HG02885 (cell line): ENCODE measurements around the gene USP38.
"Not testable (repeated sequence)": the region's sequence is repeated elsewhere in the genome, so short reads cannot be mapped to it uniquely, and the experiment has no call there.

ENCODE experiments used
- ATAC-seq: cut with Tn5 transposase; IDR thresholded peaks from one replicate; pipeline ENCODE4 v1.9.1; 2021; ENCODE audit warnings: mild to moderate bottlenecking; ENCODE audit not compliant: unreplicated experiment, poor library complexity

USP38 gene

DNA sequence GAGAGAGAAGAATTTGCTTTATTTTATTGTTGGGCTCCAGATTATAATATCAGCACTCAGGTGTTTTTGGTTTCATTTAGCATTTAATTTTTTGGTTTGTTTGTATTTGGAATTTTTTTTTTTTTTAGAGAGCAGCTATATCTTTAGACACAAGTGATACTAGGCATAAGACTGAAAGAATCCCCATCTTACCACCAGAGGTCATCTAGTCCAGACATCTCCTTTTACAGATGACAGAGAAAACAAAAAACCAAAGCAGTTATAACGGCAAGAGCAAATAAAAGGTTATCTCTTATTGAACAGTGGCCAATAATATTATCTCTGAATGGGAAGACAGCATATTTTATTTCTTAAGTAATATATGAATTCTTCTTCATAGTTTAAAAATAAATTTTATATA lies 22.8 kb downstream of the USP38 start:
- ATAC-seq = no peak

DNA sequence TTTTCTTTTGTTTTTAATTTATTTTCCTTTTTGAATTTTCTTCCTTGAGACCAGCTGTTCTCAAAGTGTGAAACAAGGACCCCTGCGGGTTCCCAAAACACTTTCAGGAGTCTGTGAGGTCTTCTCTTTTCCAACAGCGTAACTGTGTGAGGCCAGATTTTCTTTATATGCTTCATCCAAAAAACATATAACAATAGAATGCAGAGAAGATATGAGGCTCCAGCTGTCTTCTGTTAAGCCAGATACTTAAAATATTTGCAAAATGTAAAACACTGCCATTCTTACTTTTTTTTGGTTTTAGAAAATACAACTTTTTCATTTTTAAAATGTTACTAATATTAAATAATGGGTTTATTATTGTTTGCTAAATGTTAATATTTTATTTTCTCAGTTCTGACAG lies 27.8 kb downstream of the USP38 start:
- ATAC-seq = no peak

- ATAC-seq = no peak
Observed at GRCh38 chr4:143215873-143216272, 31.2 kb downstream of the USP38 start.

GRCh38 chr4:143224255-143224654 lies 39.5 kb downstream of the USP38 start:
- no peak for ATAC-seq

- no peak for ATAC-seq
Observed at GRCh38 chr4:143225167-143225566, 40.5 kb downstream of the USP38 start.

DNA sequence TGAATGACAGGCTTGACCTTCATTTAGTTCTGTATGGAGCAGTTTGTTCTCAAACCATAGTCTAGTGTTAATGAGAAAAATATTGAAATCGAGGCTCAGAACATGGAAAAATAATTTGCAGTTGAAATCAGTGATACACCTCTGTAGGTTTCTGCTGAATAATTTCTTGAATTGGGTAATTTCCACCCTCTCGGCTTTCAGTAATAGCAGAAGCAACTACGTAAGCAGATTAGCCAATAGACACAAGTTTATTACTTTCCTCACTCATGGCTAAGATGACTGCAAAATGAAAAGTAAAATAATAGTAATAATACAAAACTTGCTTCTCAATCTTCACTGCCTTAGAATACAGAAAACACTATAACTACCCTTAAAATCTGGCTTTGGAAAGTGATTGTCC lies 46.0 kb downstream of the USP38 start:
- ATAC-seq = no peak

DNA sequence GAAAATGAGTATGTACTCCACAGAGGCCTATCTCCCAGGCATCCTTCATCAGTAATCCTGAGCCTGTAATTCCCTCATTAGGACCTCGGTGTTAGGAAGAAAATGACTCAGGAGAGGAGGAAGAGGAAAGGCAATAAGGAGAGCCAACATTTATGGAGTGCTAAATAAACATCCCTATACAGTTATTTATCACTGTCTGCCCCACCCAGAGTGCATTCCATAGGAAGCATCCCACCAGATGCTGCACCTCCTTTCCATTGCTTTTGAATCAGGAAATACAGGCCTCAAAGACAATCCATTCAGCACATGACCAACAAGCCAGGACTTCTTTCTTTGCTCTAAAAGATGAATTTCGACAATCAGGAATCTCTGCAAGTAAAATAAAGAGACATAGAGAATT lies 47.6 kb downstream of the USP38 start:
- ATAC-seq = no peak

- ATAC-seq = no peak
Observed at GRCh38 chr4:143234153-143234552, 49.4 kb downstream of the USP38 start.

- not testable (repeated sequence) for ATAC-seq
Observed at GRCh38 chr4:143237195-143237594, 52.5 kb downstream of the USP38 start.

DNA sequence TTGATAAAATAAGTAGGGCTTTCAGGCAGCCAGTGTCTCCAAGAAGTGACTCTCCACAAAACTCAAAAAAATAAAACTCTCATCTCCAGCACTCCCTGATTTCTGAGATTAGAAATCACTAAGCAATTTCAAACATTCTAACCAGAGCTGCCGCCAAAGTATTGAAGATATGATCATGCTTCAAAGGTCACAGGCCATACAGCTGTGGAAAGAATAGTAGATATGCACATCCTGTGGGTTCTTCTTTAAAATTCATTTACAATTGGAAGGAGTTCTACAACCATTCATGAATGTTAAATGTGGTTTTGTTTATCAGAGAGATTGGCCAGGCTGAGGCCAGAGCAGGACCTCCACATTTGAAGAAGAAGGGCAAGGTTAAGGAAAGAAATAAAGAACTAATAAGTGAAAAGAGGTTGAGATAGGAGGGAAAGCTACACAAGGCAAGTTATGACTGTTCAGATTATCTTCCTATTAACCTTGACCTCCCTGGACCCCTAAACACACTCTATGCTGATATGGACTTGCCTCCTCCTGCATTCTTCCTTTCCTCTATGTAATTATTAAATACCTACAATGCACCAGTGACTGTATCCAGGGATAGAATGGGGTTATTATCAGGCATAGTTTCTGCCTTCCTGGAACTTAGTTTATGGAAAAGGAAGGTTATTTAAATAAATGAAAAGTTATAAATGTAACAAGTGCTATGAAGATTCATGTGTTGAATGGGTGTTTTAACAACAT lies 56.4 kb downstream of the USP38 start:
- no peak for ATAC-seq

DNA sequence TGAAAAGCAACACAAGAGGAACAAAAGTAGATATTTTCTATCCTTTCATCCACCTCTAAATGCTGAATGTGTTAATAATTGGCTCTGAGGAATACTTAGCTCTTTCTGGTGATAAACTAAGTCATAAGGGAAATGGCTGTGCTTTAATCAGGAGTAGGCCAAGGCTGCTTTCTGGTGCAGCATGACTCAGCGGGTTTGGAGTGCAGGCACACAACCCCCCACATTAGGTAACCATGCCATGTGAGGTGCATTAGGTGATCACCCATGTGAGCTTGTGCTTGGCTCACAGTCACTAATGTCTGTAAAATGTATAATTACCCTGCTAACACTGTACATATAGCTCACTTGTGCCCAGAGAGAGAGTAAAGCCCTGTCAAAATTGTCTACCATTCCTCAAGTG lies 57.2 kb downstream of the USP38 start:
- ATAC-seq = no peak

DNA sequence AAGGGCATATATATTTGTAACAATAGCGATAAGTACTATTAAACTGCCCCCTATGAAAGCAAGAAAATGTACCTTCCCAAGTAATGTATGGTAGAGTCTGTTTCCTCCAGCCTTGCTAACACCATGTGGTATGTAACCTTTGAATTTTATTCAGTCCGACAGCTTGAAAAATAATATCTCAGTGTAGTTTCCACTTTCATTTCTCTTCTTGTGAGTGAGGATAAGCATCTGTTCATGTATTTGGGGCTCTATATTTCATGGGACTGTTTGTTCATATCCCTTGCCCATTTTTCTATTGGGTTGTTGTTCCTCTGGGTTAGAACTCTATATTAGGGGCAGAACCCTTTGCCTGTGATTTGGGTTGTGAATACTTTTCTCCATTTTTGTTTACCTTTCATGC lies 58.3 kb downstream of the USP38 start:
- no peak for ATAC-seq

DNA sequence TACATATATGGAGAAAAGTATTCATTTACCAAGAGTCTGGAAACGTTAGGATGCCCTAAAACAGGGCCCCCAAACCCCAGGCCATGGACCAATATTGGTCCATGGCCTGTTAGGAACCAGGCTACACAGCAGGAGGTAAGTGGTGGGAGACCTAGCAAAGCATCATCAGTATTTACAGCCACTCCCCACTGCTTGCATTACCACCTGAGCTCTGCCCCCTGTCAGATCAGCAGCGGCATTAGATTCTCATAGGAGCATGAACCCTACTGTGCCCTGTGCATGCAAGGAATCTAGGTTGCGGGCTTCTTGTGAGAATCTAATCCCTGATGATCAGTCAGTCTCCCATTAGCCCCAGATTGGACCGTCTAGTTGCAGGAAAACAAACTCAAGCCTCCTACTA lies 62.3 kb downstream of the USP38 start:
- no peak for ATAC-seq

DNA sequence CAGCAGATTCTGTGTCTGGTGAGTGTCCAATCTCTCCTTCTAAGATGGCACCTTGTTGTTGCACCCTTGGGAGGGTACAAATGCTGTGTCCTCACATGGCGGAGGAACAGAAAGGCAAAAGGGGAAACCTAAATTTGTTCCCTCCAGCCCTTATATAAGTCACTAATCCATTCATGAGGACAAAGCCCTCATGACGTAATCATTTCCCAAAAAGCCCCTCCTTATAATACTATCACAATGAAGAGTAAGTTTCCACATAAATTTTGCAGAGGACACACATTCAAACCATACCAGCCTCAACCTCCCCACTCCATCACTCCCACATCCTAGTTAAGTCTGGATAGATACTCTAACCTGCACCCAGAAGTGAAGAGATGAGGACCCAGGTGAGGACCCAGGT lies 63.1 kb downstream of the USP38 start:
- ATAC-seq = no peak

GRCh38 chr4:143248827-143249226 lies 64.1 kb downstream of the USP38 start:
- ATAC-seq = no peak

- ATAC-seq = no peak
Observed at GRCh38 chr4:143250617-143251016, 65.9 kb downstream of the USP38 start.

DNA sequence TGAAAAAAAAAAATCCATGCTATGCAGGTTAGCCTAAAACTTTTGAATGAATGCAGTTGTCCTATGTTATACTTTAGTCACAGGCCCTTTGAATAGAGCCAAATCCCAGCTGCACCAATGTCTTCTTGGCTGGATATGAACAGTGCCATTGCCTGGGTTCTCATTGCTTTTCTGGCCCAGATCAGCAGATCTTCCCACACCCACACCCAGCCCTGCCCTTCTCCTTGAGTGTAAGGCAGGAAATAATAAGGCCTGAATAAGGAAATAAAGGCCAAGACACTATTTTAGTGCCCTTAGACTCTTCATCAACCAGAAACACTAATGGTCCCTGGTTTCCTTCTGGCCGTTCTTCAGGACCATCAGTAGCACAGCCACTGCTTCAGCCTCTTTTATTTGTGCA lies 66.6 kb downstream of the USP38 start:
- ATAC-seq = no peak

DNA sequence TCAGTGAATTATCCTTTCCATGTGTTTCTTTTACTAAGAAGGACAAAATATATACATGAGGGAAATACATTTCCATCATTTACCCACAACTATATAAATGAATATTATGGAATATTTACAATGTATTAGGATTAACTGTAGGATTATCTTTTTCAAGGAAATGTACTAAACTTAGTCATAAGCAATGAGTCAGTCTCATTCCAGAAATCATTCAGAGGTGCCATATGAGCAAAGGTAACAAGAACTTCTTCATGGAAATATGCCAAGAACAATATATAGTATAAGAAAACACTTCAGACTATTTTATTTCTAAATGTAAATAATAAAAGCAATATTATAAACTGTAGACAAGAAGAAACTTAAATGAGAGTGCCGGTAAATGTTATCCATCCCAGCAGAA lies 67.1 kb downstream of the USP38 start:
- ATAC-seq = no peak

DNA sequence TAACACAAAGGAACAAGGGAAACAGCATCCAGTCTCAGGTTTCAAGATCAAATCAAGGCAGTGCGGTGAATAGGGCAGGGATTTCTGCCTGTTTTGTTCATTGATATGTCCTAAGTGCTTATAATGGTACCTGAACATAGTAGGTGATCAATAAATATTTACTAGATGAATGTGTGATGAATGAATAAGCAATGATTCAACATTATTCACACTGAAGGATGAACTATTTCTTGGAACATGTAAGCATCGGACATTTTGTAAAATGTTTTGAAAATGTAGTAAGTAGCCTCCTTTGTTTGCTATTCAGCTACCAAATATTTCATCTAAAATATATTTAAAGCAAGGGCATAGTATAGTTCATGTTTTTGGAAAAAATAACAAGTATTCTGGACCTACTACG lies 67.8 kb downstream of the USP38 start:
- no peak for ATAC-seq

DNA sequence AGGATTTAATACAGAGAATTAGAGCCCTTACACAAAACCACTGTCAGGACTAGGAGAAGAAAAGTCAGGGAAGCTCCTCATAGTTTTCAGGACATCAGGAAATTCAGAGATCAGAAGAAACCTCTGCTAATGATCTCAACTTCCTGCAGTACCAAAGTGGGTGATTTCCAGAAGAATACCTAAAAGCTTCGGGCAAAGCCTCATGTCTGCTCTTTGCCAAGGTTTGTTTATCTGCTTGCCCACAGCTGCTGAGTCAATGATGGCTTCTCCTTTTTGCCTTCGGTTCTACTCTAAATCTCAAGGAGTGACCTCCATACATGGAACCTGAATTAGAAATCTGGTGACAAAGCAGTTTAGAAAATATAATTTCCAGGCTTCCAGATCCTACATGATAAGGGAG lies 68.4 kb downstream of the USP38 start:
- ATAC-seq = no peak

GRCh38 chr4:143254491-143255226 lies 69.9 kb downstream of the USP38 start:
- no peak for ATAC-seq

DNA sequence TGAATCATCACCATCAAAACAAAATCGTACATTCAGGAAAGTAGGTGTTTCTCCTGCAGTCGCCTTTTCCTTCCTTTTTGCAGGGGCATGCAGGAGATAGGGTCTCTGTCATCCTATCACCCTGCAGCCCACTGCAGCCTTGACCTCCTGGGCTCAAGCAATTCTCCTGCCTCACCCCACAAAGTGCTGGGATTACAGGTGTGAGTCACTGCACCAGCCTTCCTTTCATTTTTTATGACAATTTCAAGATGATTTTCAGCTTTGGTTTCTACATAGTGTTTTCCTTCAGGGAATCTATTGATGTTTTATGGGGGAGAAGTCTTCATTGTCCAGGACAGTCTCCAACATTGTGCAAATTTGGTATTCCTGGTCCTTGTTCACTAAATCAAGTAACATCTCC lies 71.7 kb downstream of the USP38 start:
- ATAC-seq = no peak
